Thyroid gland (tissue), 4 donors: Measurements from ENCODE around the gene PHTF1.

Experiments used
- POLR2A ChIP-seq, 2 donors: fragments of 450-650 bp; IDR thresholded peaks; one replicate each; pipeline ENCODE4 v1.6.1; 2017; ENCODE audit warnings: antibody characterized with exemption in 2 of 2, mild to moderate bottlenecking in 2 of 2, moderate library complexity in 1 of 2
- TF ChIP-seq, protein P1 (sequence below), 6 experiments: fragments of 200-600 bp in 3 of 6; fragments of 450-650 bp in 3 of 6; sonication (generic) in 3 of 6; IDR thresholded peaks; one replicate each; pipeline ENCODE4 v1.5.1; 2016 to 2019; ENCODE audit warnings: antibody characterized with exemption in 6 of 6, mild to moderate bottlenecking in 2 of 6, inconsistent platforms in 1 of 6, moderate library complexity in 1 of 6

DNA sequence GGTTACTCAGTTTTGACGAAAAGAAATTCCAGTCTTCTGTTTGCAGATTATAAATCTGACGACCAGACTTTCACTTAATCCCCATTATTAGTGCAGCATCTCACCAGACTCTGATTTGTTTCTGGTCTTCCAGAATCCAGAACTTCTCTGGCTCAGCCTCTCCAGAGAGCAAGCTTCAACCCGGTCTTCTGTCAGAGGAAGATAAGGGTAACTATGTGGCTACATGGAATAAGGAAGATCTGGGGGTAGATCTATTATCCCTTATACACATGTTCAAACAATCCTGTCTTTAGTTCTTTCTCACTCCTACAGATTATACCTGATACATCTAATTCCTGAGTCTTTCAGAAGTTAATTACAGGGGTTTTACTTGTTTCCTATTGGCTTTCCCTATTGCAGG is 9.9 kb downstream of the PHTF1 start:
- TF ChIP-seq, protein P1, sequence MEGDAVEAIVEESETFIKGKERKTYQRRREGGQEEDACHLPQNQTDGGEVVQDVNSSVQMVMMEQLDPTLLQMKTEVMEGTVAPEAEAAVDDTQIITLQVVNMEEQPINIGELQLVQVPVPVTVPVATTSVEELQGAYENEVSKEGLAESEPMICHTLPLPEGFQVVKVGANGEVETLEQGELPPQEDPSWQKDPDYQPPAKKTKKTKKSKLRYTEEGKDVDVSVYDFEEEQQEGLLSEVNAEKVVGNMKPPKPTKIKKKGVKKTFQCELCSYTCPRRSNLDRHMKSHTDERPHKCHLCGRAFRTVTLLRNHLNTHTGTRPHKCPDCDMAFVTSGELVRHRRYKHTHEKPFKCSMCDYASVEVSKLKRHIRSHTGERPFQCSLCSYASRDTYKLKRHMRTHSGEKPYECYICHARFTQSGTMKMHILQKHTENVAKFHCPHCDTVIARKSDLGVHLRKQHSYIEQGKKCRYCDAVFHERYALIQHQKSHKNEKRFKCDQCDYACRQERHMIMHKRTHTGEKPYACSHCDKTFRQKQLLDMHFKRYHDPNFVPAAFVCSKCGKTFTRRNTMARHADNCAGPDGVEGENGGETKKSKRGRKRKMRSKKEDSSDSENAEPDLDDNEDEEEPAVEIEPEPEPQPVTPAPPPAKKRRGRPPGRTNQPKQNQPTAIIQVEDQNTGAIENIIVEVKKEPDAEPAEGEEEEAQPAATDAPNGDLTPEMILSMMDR (IDR thresholded peaks at IDR 0.05): no peak
- TF ChIP-seq POLR2A (IDR thresholded peaks at IDR 0.05): no peak
